Tibial nerve (tissue), 4 donors: Measurements from ENCODE around the gene CALR.

Experiments used
- EP300 ChIP-seq, 2 donors: sonication (generic); formaldehyde crosslinking; IDR thresholded peaks; one replicate each; pipeline ENCODE4 v1.6.1; 2017; ENCODE audit warnings: antibody characterized with exemption in 2 of 2, mild to moderate bottlenecking in 1 of 2
- POLR2A ChIP-seq, 2 donors: fragments of 450-650 bp; IDR thresholded peaks; one replicate each; pipeline ENCODE4 v1.6.1; 2017; ENCODE audit warnings: antibody characterized with exemption in 2 of 2, mild to moderate bottlenecking in 2 of 2, moderate library complexity in 2 of 2
- TF ChIP-seq, protein P1 (sequence below), 5 experiments: fragments of 200-600 bp in 3 of 5; fragments of 450-650 bp in 2 of 5; sonication (generic) in 3 of 5; IDR thresholded peaks; one replicate each; pipeline ENCODE4 v1.5.1; 2016 to 2019; ENCODE audit warnings: antibody characterized with exemption in 5 of 5, mild to moderate bottlenecking in 3 of 5, moderate library complexity in 2 of 5

GRCh38 chr19:12993562-12993961, 55.2 kb downstream of the CALR start:
- TF ChIP-seq, protein P1, sequence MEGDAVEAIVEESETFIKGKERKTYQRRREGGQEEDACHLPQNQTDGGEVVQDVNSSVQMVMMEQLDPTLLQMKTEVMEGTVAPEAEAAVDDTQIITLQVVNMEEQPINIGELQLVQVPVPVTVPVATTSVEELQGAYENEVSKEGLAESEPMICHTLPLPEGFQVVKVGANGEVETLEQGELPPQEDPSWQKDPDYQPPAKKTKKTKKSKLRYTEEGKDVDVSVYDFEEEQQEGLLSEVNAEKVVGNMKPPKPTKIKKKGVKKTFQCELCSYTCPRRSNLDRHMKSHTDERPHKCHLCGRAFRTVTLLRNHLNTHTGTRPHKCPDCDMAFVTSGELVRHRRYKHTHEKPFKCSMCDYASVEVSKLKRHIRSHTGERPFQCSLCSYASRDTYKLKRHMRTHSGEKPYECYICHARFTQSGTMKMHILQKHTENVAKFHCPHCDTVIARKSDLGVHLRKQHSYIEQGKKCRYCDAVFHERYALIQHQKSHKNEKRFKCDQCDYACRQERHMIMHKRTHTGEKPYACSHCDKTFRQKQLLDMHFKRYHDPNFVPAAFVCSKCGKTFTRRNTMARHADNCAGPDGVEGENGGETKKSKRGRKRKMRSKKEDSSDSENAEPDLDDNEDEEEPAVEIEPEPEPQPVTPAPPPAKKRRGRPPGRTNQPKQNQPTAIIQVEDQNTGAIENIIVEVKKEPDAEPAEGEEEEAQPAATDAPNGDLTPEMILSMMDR (IDR thresholded peaks at IDR 0.05): no peak
- TF ChIP-seq POLR2A (IDR thresholded peaks at IDR 0.05) (no peak), EP300 (IDR thresholded peaks at IDR 0.05) (no peak)
